ENCODE results near the gene FAM181A. TPM values are rescaled to one million over a fixed set of nuclear protein-coding genes. Genes with fewer than 3 reads are reported as not detected.

The FAM181A gene
- not detected in 2 replicates for total RNA-seq (2013; cell fraction: nucleolus; rRNA removed)
- not detected in 2 replicates for total RNA-seq (2014; rRNA removed)
- total RNA-seq (2014; rRNA removed; fragmentation: Illumina TruSeq; extraction: Trizol) = not detected in 2 replicates
- total RNA-seq (2021) = not detected in 2 replicates
- not detected for polyA plus RNA-seq (2011; ENCODE audit: low read depth)
- polyA plus RNA-seq (2011; rRNA removed) = not detected in 2 replicates
- not detected in 2 replicates for polyA plus RNA-seq (2011; cell fraction: cytosol; rRNA removed)
- not detected in 2 replicates for polyA plus RNA-seq (2011; cell fraction: nucleus; rRNA removed)
- polyA plus RNA-seq (2012) = not detected in 2 replicates
- polyA plus RNA-seq (2014; fragmentation: Illumina TruSeq; extraction: Trizol) = not detected in 2 replicates
- polyA plus RNA-seq (2014; fragmentation: Nextera tagmentation; extraction: Ambion mirVana) = not detected
- polyA plus RNA-seq (2014; rRNA removed) = not detected in 2 replicates
- polyA plus RNA-seq (2016; fragmentation: Nextera tagmentation; extraction: Ambion mirVana) = not detected
- polyA minus RNA-seq (2011; rRNA and poly(A)+ RNA removed) = not detected in 2 replicates
- polyA minus RNA-seq (2011; cell fraction: cytosol; rRNA and poly(A)+ RNA removed) = not detected in 2 replicates
- polyA minus RNA-seq (2011; cell fraction: nucleus; rRNA and poly(A)+ RNA removed) = not detected in 2 replicates
- not detected for Bru-seq, nascent RNA
- not detected for BruChase-seq, experiment 1, labeled RNA remaining after a 6-hour chase
- not detected for BruChase-seq, experiment 2, labeled RNA remaining after a 2-hour chase
- long read RNA-seq, experiment 1 = 0 reads
- long read RNA-seq, experiment 2 = 0 reads

DNA sequence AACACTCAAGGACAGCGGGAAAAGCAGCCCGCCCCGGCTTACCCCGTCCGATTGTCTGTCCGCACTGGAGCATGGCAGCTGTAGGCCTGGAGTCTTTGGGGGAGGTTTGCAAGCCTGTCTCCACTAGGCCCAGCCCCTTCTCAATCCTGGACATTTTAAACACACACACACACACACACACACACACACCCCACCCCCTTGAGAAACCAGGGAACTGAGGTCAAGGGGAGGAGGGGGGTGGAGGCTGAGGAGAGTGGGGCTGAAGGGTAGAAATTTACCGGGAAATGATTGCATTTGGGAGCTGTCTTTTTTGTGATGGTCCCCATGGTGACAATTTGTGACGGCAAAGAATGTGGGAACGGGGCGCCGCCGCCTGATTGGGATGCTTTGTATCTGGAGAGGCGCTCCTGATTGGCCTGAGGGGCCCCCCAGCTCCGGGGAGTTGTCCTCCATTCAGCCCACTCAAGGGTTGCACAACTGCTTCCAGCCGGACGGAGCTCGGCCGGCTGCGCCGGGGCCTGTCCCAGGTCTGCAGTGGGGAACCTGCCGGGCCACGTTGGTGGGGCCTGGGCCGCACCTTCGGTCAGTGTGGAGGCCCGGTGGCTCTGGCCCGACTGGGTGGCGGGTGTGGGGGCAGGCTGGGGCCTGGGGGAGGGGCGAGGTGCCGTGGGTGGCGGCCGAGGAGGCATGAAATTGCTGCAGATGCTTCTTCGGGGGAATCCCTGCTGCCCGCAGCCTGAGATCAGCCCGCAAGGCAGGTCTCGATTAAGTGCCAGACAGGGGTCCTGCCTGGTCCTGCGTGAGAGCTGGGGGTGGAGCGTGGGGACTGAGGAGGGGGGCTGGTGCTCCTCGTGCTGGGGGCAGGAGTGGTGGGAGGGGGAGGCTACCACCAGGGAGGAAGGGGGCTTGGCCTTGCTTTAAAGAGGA, at the start of gene FAM181A:
FAM181A (plus strand) TSS at position 472 of the 927 bp plus-strand sequence. CDS start 942 bp downstream, outside the sequence.
- DNase-seq (ENCODE audit: low read depth, low spot score) (no peak), FAIRE-seq (no peak), ATAC-seq (no peak)
- no TSS peak for BruUV-seq (replicated peaks)
- H3K4me2 ChIP-seq (ENCODE audit: control insufficient read depth, insufficient read depth) = no peak within 1 kb of the TSS
- CTCF ChIA-PET = no interaction called here
- H3K4me3 ChIP-seq = no peak within 1 kb of the TSS
- no peak within 1 kb of the TSS for H3K27ac ChIP-seq (ENCODE audit: control insufficient read depth, insufficient read depth)
- SMC1A ChIA-PET (ENCODE audit: uncharacterized antibody, unreplicated experiment) = no interaction called here
- in situ Hi-C loops (cut with MboI) (no loop called here), intact Hi-C loops (cut with micrococcal nuclease; ENCODE audit: unreplicated experiment) (no loop called here)
- H2AFZ ChIP-seq (ENCODE audit: control insufficient read depth, low read depth, low read length) = no peak within 1 kb of the TSS
- 50% methylated on average over 25 of the region's 38 CpGs for WGBS (ENCODE audit: insufficient coverage, insufficient replicate concordance, low lambda C conversion rate, missing lambda C conversion rate)
- H3K36me3 ChIP-seq (ENCODE audit: control insufficient read depth in 2 of 2, insufficient read depth in 2 of 2, low read length in 1 of 2) = no peaks in the 10 kb centered on the region
- RAD21 ChIA-PET (ENCODE audit: unreplicated experiment) = no interaction called here
- POLR2A ChIA-PET = no interaction called here
- no peak within 1 kb of the TSS for H3K9ac ChIP-seq (ENCODE audit: control insufficient read depth, insufficient read depth, low read length)
- H3K4me1 ChIP-seq (ENCODE audit: control insufficient read depth, insufficient read depth, low read length) = no peaks in the 10 kb centered on the region
- no peak for TF ChIP-seq TCF3 (IDR thresholded peaks at IDR 0.05; ENCODE audit: borderline replicate concordance, insufficient read depth, low read depth, low read length)
- no peak for TF ChIP-seq KAT2A (conservative IDR thresholded peaks at IDR 0.05; ENCODE audit: control insufficient read depth, low read depth, low read length)
- TF ChIP-seq, protein P1, sequence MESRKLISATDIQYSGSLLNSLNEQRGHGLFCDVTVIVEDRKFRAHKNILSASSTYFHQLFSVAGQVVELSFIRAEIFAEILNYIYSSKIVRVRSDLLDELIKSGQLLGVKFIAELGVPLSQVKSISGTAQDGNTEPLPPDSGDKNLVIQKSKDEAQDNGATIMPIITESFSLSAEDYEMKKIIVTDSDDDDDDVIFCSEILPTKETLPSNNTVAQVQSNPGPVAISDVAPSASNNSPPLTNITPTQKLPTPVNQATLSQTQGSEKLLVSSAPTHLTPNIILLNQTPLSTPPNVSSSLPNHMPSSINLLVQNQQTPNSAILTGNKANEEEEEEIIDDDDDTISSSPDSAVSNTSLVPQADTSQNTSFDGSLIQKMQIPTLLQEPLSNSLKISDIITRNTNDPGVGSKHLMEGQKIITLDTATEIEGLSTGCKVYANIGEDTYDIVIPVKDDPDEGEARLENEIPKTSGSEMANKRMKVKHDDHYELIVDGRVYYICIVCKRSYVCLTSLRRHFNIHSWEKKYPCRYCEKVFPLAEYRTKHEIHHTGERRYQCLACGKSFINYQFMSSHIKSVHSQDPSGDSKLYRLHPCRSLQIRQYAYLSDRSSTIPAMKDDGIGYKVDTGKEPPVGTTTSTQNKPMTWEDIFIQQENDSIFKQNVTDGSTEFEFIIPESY (IDR thresholded peaks at IDR 0.05) = no peak
- TF ChIP-seq NR2F1 (conservative IDR thresholded peaks at IDR 0.05) = no peak
- no peak for TF ChIP-seq MEF2A (IDR thresholded peaks at IDR 0.05; ENCODE audit: insufficient read depth, low read depth, low read length)
- TF ChIP-seq FOS (IDR thresholded peaks at IDR 0.05; ENCODE audit: borderline replicate concordance, extremely low read depth, insufficient read length) = no peak
- no peaks in the 10 kb centered on the region for H3K79me2 ChIP-seq (ENCODE audit: control insufficient read depth, insufficient read depth, low read length)
- no peaks in the 10 kb centered on the region for H3K9me3 ChIP-seq (replicated peaks; ENCODE audit: control insufficient read depth, insufficient read depth, low read length)
- peaks cover 0 to 3% of the 10 kb centered on the region in 2 experiments; a peak in 2 of 4 replicates for H3K27me3 ChIP-seq (replicated peaks in 1 of 2; ENCODE audit: control insufficient read depth in 2 of 2, insufficient read depth in 2 of 2, low read length in 1 of 2)
- no peaks in the 10 kb centered on the region for H4K20me1 ChIP-seq (ENCODE audit: control insufficient read depth, insufficient read depth)
